LNCAP (cell line): ENCODE data around the gene CRMP1.

Experiments used
- CTCF ChIP-seq: fragments of 450-650 bp; IDR thresholded peaks from 2 replicates; pipeline ENCODE4 v1.5.1; 2017; ENCODE audit warnings: mild to moderate bottlenecking

CRMP1 gene

GRCh38 chr4:5905714-5906113, 12.8 kb upstream of the CRMP1 start:
- no peak for TF ChIP-seq CTCF

GRCh38 chr4:5900844-5901243, 8.0 kb upstream of the CRMP1 start:
- no peak for TF ChIP-seq CTCF

- no peak for TF ChIP-seq CTCF
Observed at GRCh38 chr4:5899881-5900280, 7.0 kb upstream of the CRMP1 start.

GRCh38 chr4:5899396-5899795, 6.5 kb upstream of the CRMP1 start:
- TF ChIP-seq CTCF = no peak

GRCh38 chr4:5897674-5898073, 4.8 kb upstream of the CRMP1 start:
- TF ChIP-seq CTCF = no peak

- no peak for TF ChIP-seq CTCF
Observed at GRCh38 chr4:5895287-5895686, 2.4 kb upstream of the CRMP1 start.

GRCh38 chr4:5894266-5894665, 1.4 kb upstream of the CRMP1 start:
- no peak for TF ChIP-seq CTCF

- TF ChIP-seq CTCF = no peak
Observed at GRCh38 chr4:5893591-5893990, 705 bp upstream of the CRMP1 start.
